Prostate gland (tissue), 2 donors: Measurements from ENCODE around the gene CNTN4.

Experiments
- POLR2A ChIP-seq: fragments of 450-650 bp; IDR thresholded peaks from one replicate; pipeline ENCODE4 v1.6.1; 2016; ENCODE audit warnings: antibody characterized with exemption, mild to moderate bottlenecking
- POLR2AphosphoS5 ChIP-seq: sonication (generic); formaldehyde crosslinking; IDR thresholded peaks from one replicate; pipeline ENCODE4 v1.6.1; 2017; ENCODE audit warnings: antibody characterized with exemption
- TF ChIP-seq, protein P1 (sequence below), 4 experiments: fragments of 200-600 bp in 2 of 4; fragments of 450-650 bp in 2 of 4; sonication (generic) in 2 of 4; IDR thresholded peaks; 1 replicate in 3 of 4; 2 replicates in 1 of 4; pipeline ENCODE4 v1.5.1; 2016 to 2019; ENCODE audit warnings: antibody characterized with exemption in 4 of 4, mild to moderate bottlenecking in 2 of 4, moderate library complexity in 2 of 4

DNA sequence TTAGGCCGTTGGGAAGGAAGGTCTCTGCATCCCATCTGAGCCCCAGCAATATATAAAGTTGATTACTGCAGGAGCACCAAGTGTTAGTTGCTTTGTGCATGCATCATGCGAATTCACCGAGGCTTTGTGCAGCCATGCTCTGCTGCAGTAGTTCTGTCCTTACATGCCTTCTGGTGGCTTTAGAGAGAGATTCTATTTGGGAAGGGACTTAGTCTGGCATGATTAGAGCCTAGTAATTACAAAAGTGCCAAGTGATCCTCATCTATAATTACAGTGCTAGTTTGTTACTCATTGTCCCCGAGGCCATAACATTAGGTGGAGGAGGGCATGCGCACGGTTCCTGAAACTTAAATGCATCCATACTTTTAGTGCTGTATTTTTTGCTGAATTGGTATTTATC lies 353.6 kb downstream of the CNTN4 start:
- no peak for TF ChIP-seq POLR2A
- TF ChIP-seq, protein P1, sequence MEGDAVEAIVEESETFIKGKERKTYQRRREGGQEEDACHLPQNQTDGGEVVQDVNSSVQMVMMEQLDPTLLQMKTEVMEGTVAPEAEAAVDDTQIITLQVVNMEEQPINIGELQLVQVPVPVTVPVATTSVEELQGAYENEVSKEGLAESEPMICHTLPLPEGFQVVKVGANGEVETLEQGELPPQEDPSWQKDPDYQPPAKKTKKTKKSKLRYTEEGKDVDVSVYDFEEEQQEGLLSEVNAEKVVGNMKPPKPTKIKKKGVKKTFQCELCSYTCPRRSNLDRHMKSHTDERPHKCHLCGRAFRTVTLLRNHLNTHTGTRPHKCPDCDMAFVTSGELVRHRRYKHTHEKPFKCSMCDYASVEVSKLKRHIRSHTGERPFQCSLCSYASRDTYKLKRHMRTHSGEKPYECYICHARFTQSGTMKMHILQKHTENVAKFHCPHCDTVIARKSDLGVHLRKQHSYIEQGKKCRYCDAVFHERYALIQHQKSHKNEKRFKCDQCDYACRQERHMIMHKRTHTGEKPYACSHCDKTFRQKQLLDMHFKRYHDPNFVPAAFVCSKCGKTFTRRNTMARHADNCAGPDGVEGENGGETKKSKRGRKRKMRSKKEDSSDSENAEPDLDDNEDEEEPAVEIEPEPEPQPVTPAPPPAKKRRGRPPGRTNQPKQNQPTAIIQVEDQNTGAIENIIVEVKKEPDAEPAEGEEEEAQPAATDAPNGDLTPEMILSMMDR (IDR thresholded peaks at IDR 0.05), result no peak
- no peak for TF ChIP-seq POLR2AphosphoS5
